Tibial nerve (tissue), 4 donors: ENCODE results near the gene CALML4.

Source experiments
- CTCF ChIP-seq, 5 experiments: fragments of 200-600 bp in 3 of 5; fragments of 450-650 bp in 2 of 5; sonication (generic) in 3 of 5; IDR thresholded peaks; one replicate each; pipeline ENCODE4 v1.5.1; 2016 to 2019; ENCODE audit warnings: antibody characterized with exemption in 5 of 5, mild to moderate bottlenecking in 3 of 5, moderate library complexity in 2 of 5
- EP300 ChIP-seq, 2 donors: sonication (generic); formaldehyde crosslinking; IDR thresholded peaks; one replicate each; pipeline ENCODE4 v1.6.1; 2017; ENCODE audit warnings: antibody characterized with exemption in 2 of 2, mild to moderate bottlenecking in 1 of 2
- POLR2A ChIP-seq, 2 donors: fragments of 450-650 bp; IDR thresholded peaks; one replicate each; pipeline ENCODE4 v1.6.1; 2017; ENCODE audit warnings: antibody characterized with exemption in 2 of 2, mild to moderate bottlenecking in 2 of 2, moderate library complexity in 2 of 2

DNA sequence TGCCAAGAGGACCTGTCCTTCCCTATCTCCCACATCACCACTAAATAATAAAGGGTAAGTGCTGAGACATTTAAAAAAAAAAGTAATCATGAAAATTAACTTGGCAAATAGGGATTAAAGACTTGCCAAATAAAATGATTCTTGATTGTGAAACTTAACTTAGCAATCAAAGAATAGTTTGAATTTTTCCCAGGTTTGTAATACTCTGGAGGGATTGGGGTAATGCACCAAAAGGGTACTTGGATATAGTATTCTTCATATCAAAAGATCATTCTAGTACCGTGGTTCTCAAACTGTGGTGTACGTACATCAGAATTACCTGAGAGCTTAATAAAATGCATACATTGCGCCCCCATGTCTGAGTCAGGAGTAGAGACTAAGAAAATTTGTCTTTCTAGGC is 28.5 kb downstream of the CALML4 start:
- no peak for TF ChIP-seq CTCF (IDR thresholded peaks at IDR 0.05)
- TF ChIP-seq POLR2A (IDR thresholded peaks at IDR 0.05): no peak
- TF ChIP-seq EP300 (IDR thresholded peaks at IDR 0.05): peak in 1 of 2 donors; percentile 23
